ENCODE measurements around the gene MS4A15.
"Not testable (repeated sequence)": the region's sequence is repeated elsewhere in the genome, so short reads cannot be mapped to it uniquely, and the experiment has no call there.

The MS4A15 gene

DNA sequence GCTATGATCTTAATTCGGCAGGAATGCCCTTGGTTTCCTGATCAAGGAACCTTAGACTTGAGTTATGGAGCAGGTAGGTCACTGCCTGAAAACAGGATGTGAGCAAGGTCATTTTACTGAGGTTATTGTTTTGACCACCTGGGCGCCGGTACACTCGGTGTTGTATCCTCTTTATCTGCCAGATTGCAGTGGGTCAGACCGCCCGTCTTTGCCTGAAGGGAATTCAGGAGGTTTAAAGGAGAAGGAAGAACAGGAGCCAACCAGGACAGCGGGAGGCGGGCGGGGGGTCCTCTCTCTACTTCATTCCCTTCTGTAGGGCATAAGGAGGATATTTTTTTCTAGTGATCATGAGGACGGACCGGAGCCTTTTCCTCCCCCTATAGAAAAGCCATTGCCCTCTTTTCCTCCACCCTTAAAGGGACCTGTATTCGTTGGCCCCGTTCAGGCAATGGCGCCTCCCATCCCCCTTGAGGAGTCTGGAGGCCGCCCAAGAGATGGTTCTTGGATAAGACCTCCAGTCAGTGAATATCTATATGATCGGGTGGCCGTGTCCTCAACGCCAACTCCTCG lies 649 bp downstream of the MS4A15 start:
- DNase-seq, result peak; percentile 15

DNA sequence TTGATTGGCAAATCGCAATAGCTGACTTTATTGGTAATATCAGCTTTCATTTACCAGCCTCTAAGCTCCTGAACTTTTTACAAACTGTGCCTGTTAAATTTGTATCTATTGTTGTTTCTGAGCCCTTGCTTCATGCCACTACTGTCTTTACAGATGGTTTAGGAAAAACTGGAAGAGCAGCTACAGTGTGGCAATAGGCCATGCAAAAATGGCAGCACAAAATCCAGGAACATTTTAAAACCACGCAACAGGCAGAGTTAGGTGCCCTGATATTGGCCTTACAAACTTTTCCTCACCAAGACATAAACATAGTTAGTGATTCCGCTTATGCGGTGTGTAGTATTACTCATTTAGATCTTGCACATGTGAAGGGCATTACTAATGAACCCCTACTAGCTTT lies 2.0 kb downstream of the MS4A15 start:
- DNase-seq, result not testable (repeated sequence)

DNA sequence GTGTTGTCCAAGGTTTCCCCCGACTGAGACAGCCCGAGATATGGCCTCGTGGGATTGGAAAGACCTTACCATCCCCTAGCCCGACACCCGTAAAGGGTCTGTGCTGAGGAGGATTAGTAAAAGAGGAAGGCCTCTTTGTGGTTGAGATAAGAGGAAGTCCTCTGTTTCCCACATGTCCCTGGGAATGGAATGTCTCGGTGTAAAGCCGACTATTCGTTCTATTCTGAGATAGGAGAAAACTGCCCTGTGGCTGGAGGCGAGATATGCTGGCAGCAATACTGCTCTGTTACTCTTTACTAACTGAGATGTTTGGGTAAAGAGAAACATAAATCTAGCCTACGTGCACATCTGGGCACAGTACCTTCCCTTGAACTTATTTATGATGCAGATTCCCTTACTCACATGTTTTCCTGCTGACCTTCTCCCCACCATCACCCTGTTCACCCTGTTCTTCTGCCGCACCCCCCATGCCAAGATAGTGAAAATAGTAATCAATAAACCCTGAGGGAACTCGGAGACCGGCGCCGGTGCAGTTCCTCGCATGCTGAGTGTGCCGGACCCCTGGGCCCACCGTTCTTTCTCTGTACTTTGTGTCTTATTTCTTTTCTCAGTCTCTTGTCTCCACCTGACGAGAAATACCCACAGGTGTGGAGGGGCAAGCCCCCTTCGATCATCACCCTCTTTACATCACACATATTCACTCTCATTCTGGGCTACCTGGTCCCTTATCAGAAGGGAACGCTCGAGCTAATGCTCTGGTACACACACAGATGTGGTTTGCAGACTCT lies 3.0 kb downstream of the MS4A15 start:
- DNase-seq, result not testable (repeated sequence)

DNA sequence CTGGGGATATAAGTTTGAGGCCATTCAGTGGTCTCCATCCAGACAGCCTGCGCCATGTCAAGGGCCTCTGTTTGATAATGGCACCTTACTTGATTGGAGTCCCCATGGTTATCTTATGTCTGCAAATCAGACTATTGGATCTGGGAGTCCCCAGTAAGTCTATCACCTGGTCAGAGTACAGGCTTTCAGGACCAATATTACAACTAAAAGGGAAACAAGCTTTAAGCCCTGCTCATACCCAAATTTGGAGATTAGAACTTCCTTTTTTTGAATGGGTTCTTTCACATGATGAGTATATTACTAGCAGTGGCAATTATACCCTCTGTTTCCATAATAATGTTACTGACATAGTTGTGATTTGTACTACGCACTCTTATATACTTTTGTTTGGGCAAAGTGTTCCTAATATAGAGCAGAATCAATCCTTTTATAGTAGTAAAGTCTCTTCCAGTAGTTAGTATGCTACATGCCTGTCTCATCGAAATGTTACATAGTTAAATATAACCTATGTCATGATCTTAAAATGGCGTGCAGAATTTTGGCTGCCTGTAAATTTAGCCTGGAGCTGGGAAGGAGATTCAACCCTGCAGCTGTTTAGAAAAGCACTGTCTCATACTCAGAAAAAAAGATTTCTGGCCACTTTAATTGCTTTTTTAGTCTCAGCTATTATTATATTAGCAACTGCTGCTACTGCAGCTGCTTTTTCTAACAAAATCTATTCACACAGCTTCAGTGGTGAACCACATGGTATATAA lies 4.9 kb downstream of the MS4A15 start:
- no peak for DNase-seq

DNA sequence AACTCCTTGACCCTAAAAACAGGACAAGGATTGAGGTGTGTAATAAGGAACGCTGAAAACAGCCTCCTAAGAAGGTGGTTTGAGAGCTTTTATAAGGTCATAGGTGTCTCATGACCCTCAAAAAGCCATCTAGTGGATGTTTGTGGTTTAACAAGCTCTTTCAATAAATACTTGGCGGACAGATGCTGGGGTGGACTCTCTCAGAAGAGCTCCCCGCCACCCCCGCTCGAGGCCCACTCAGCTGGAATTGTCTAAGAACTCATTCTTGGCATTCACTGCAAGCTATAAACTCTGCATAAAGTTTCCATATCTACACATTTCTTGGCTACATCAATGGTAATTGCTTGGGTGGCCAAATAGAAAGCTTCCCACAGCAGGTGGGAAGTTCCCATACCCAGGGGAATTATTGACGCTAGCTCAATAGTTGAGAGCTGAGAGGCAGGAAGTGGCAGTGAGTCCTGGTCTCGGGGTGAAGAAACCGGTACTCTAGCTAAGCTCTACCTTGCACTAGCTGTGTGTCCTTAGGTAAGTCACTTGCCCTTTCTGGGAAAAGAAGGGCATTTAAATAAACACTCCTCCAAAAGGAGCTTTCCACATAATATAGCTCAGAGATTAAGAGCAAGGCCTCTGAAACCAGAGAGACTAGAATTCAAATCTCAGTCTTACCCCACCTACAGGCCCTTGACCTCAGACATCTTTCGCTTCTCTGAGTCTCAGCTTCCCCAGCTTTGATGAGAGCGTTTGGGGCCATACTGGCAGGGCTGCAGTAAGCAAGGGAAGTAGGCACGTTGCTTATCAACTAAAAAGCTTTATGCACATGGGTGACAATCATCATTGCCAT lies 6.4 kb downstream of the MS4A15 start:
- peak; percentile 66 for DNase-seq

DNA sequence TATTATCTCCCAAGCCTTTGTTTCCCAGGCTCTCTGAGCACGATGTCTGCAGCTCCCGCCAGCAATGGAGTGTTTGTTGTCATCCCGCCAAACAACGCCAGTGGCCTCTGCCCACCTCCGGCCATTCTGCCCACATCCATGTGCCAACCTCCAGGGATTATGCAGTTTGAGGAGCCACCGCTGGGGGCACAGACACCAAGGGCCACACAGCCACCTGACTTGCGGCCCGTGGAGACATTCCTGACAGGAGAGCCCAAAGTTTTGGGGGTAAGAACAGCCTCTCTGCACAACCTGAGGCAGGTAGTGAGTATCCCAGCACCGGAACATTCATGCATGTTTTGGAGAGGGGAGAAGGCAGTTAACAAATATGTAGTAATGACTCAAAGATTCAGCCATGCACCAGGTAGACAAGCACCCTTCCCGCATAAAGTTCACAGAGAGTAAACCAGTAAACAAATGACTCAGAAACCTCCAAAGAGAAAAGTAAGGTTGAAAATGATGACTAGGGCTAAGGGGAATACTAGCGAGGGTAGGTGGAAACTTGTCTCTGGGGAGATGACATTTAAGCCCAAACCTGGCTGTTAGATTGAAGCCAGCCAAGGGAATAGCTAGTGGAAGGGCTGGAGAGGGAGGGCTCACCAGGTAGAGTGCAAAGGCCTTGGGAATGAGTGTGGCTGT lies 7.2 kb downstream of the MS4A15 start:
- DNase-seq, result no peak

DNA sequence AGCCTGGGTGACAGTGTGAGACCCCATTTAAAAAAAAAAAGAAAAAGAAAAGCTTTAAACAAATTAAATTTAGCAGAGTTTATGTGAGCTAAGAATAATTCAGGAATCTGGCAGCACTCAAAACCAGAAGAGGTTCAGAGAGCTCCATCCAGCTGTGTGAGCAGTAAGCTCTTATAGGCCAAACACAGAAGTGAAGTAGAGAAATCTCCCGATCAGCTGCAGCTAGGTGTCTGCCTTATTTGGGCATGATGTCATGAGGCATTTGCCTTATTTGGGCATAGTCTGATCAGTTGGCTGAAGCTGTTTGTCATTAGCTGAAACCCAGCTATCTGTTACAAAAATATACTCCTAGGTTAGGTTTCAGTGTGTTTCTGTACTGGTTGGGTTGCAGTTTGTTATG lies 8.2 kb downstream of the MS4A15 start:
- peak; percentile 73 for DNase-seq

DNA sequence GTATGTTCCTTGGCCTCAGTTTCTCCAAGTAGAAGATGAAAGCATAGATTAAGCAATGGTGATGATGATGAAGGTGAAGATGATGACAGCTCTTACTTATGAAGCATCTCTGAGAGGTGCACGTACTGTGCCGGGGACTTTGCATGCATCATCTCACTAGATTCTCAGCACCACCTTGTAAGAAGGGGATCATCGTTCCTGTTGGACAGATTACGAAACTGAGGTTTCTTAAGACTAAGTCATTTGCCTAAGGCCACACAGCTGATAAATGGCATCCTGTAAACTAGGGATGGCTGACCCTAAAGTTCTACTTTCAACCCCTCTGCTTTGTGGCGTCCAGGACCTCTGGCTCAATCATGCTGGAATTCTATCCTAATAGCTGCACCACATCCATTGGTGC lies 8.7 kb downstream of the MS4A15 start:
- no peak for DNase-seq

DNA sequence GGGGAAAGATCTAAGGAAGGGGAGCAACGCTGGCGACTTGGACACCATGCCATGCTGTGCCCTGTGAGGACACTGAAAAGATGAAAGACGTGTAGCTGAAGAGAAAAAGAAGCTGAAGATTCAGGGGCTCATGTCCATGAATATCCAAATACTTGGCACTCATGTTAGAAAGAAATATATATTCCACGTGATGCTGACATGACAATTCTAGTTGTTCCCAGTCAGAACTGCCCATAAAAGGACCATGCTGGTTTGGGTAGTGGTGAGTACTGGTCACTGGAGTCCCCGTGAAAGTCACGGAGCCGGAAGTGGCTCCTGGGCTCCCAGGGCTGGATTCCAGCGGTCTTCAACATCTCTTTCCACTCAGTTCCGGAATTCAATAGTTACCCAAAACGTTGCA lies 9.9 kb downstream of the MS4A15 start:
- no peak for DNase-seq

DNA sequence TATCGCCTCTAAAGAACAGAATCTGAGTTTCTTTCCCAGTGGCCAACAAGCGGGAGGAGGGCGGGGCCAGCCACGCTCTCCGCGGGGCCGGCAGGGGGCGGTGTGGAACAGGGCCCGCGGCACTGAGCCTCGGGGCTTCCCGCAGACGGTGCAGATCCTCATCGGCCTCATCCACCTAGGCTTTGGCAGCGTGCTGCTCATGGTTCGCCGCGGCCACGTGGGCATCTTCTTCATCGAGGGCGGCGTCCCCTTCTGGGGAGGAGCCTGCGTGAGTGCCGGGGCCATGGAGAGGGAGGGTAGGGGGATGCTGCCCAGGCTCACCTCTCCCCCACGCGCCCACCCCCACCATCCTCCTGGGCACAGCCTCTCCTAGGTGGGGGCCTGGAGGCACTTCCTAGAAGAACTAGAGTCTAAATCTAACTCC lies 10.7 kb downstream of the MS4A15 start:
- no peak for DNase-seq

DNA sequence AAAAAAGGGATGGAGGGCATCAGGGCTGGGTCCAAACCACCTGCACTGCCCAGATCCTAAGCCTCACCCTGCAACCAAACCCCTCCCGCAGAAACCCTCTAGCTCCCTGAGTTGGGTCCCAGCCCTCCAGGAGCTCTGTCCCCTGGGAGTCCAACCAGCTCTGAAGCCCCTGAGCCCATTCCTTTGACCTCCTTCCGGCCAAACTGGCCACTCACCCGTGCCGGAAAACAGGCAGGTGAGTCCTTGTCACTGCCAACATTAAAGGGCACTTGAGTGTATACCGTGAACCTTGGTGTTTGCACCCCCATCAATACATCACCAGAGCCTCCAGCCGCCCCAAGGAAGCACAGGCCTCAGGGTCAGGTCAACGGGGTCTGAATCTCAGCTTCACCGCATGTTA lies 11.5 kb downstream of the MS4A15 start:
- DNase-seq, result no peak

DNA sequence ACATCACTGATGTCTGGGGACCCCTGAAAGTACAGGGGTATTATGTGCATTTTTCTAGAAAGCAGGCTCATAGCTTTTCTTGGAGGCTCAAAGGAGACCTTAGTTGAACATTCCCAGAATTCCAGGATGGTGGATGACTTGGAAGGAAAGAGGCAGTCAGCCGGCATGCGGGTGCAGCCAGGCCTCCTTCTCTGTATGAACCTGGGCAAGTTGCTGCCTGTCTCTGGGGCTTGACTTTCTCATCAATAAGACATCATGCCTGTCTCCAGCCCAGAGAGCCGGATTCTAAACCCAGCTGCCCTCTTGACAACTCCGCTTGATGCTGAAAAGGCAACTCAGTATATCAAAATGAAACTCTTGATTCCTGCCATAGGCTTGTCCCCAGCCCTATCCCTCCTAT lies 12.6 kb downstream of the MS4A15 start:
- DNase-seq, result no peak

DNA sequence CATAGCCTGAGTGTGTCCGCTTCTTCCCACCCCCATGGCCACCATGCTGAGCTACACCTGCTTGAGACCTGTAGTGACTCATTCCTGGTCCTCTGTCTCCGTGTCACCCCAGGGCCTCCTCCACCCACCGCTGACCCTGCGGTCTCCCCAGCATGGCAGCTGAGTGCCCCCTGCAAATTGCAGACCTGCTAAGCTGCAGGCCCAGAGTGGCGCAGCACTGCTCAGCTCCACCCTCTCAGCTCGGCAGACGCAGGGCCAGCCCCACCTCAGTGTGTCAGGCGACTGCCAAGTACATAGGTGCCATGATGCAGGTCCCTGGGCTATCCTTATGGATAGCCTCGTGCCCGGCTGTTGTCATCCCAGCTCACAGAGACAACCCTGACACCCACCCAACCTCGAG lies 13.1 kb downstream of the MS4A15 start:
- no peak for DNase-seq

DNA sequence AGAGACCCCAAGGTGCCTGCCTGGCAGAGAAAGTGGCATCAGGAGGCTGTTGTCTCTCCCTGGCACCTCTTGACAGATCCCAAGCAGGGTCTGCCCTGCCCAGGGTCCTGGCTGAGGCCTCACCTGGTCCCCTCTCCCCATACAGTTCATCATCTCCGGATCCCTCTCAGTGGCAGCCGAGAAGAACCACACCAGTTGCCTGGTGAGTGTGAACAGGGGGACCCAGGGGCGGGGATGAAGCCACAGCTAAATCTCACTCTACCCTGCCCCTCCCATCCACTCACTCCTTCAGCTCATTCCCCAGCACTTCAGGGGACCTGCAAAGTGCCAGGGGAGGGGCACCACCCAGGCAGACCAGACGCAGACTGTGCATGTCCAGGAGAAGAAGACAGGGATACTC lies 14.5 kb downstream of the MS4A15 start:
- no peak for DNase-seq

DNA sequence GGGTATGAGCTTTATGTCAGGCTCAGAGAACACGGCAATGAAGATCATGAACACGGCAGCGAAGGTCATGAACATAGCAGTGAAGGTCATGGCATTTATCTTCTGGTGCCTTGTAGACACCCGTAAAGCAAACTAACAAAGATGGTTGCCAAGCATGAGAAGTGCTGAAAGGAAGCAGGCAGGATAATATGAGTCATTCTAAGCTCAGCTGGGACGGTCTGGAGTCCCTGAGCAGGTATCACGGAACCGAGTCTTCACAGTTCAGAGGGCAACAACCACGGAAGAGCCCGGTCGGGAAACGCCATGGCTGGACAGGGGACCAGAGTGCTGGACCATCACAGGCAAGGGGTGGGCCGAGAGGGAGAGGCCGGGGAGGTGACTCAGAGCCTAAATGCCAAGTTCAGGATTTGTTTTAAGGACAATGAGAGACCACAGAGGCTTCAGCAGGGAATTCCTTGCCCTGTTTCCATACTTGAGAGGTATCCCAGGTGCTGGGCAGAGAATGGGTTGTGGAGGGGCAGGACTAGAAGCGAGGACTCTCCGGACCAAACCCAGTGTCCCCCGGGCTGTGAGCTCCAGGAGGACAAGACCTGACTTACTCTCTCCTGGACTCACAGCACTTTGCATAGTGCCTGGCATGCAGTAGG lies 15.3 kb downstream of the MS4A15 start:
- DNase-seq, result no peak

DNA sequence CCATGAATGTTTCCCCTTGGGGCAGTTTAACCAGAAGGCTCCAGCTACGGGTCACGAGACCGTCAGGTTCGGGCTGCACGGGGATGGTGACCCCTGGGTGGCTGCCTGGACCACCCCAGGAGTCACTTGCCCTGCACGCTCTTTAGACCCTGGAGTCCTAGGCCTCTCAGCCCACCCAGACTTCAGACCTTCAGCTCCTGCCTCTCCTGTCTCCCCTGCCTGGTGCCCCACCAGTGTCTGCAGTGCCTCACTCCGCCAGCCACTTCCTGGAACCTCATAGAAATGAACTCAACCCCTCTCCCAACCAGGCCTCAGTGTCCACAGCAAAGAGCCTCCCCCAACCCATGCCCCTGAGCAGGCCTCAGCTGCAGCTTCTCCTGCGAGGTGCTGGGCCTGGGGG lies 16.0 kb downstream of the MS4A15 start:
- DNase-seq, result no peak

DNA sequence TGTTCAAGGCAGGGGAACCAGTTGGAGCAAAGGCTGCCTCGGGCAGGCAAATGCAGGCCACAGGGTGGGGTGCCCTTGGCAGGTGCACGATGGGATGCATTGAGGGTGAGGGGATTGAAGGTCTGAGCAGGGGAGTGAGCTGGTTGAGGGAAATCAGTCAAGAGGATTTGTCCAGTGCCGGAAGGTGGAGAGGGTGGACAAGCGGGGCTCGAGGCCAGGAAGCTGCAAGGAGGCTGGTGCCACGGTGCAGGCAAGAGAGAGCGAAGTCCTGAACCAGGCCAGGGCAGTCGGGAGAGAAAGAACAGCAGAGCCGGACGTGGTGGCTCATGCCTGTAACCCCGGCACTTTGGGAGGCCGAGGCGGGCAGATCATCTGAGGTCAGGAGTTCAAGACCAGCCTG lies 18.1 kb downstream of the MS4A15 start:
- no peak for DNase-seq

DNA sequence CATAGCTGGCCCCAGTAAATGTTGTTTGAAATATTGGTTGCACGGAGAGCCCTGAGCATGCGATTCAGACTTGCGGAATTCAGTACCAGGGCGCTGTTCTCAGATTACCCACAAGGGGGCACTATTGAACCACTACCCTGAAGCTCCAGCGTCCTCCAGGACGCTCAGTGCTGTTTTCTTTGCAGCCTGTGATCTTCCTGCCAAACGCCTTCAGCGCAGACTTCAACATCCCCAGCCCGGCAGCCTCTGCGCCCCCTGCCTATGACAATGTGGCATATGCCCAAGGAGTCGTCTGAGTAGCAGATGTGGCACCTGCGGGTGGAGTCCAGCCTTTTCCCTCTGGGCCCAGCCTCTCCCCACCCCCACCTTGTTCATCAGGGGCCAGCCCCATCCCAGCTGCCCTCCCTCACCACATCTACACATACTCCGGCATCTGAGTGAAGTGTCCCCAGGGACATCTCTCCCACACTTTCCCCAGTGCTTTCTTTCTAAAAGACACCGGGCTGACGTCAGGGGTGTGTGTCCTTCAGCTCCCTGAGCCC lies 18.8 kb downstream of the MS4A15 start:
- DNase-seq, result peak; percentile 71

DNA sequence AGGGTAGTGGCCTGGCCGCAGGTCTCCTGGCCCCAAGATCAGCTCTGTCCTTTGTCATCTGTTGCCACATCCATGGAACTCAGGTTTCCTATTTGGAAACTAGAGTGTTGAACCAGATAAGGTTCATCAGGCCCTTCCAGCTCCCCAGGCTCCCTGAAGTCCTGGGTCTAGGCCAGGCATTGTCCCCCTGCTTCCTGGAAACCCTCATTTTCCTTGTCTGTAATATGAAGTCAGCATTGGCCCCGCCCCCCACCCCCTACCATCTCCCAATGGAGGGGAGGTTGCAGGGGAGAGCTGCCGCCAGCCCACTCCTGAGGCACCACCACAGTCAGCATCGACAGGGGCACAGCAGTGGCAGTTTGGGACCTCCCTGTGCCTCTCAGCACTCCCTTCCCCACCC lies 19.5 kb downstream of the MS4A15 start:
- DNase-seq, result no peak

DNA sequence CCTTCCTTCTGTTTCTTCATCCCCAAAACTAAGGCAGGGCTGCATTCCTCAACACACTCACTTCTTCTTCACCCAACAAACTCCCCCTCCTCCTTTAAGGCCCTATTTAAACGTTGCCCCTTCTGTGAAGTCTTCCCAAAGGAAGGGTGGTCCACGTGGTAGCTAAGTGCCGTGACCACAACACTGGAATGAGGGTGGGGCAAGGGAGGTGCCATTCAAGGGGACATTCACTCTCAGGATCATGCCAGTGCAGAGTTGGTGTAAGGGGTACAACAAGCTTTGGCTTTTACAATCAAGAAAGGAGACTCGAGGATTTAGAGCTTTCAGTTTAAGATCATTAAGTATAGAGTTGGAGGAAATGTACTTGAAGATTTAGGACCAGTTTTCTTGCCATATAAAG lies 20.4 kb downstream of the MS4A15 start:
- DNase-seq, result no peak

DNA sequence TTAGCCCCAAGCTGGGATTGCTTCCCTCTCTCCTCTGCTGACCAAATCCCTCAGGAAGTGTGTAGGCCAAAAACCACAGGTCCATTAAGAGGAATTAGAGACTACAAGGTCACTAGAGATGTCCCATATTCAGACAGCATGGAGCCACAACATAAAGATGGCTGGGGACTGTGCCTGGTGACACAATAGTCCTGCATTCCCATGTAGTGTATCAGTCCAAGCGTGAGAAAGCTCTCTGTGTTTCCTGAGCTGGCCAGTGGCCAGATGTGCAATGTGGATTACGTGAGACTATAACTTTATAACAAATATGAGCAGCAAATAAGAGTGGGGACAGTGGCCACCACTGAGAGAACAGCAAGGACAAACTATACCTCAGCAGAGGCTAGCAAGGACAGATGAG lies 20.9 kb downstream of the MS4A15 start:
- DNase-seq, result no peak

DNA sequence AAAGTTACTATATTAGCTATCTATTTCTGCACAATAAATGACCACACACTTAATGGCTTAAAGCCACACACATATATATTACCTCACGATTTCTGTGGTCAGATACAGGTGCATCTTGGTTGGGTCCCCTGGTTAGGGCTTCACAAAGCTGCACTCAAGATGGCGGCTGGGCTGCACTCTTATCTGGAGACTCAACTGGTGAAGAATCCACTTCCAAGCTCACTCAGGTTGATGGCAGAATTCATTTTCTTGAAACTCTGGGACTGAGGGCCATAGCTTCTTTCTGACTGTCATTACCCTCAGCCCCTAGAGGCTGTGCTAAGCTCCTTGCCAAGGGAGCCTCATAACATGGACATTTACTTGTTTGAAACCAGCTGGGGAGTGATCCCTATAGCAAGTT lies 23.4 kb downstream of the MS4A15 start:
- DNase-seq, result no peak

Data from NCI-H2029 (cell line).